ENCODE data around the gene OBP2A.

DNA sequence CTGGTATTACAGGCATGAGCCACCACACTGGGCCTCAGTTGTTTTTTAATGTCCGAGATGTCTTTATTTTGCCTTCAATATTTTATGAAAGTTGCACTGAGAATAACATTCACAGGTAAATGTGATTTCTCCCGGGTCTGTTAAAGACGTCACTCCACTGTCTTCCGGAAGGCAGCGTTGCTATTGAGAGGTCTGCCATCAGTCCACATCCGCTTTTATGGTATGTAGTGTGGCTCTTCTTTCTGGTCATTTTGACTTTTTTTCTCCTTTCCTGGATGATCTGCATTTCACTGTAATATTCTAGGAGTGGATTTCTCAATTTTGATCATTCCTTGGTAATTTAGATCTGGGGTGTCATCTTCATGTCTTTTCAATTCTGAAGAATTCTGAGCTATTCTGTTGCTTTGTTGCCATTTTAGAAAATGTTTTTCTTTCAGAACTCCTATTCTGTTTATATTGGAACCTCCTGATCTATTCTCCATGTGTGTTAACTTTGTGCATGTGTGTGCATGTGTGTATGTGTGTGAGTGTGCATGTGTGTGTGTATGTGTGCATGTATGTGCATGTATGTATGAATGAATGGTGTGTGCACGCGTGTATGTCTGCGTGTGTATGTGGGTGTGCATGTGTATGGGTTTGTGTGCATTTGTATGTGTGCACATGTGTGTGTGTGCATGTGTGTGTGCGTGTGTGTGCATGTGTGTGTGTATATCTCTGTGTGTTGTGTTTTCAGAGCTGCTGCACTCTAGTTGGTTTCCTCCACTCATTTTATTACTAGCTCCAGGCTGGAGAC is 26.6 kb upstream of the OBP2A start:
- TF ChIP-seq TEAD4 (IDR thresholded peaks at IDR 0.05) (no peak), TCF12 (IDR thresholded peaks at IDR 0.05; ENCODE audit: low read depth) (no peak), NFIC (IDR thresholded peaks at IDR 0.05) (no peak), ZBTB7A (IDR thresholded peaks at IDR 0.05; ENCODE audit: low read depth) (no peak), CEBPB (IDR thresholded peaks at IDR 0.05) (no peak), EP300 (IDR thresholded peaks at IDR 0.05; ENCODE audit: borderline replicate concordance) (no peak)
- TF ChIP-seq, protein P1, sequence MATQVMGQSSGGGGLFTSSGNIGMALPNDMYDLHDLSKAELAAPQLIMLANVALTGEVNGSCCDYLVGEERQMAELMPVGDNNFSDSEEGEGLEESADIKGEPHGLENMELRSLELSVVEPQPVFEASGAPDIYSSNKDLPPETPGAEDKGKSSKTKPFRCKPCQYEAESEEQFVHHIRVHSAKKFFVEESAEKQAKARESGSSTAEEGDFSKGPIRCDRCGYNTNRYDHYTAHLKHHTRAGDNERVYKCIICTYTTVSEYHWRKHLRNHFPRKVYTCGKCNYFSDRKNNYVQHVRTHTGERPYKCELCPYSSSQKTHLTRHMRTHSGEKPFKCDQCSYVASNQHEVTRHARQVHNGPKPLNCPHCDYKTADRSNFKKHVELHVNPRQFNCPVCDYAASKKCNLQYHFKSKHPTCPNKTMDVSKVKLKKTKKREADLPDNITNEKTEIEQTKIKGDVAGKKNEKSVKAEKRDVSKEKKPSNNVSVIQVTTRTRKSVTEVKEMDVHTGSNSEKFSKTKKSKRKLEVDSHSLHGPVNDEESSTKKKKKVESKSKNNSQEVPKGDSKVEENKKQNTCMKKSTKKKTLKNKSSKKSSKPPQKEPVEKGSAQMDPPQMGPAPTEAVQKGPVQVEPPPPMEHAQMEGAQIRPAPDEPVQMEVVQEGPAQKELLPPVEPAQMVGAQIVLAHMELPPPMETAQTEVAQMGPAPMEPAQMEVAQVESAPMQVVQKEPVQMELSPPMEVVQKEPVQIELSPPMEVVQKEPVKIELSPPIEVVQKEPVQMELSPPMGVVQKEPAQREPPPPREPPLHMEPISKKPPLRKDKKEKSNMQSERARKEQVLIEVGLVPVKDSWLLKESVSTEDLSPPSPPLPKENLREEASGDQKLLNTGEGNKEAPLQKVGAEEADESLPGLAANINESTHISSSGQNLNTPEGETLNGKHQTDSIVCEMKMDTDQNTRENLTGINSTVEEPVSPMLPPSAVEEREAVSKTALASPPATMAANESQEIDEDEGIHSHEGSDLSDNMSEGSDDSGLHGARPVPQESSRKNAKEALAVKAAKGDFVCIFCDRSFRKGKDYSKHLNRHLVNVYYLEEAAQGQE (IDR thresholded peaks at IDR 0.05; ENCODE audit: low read depth), result no peak
